GM18505 (cell line): ENCODE results near the gene CRY1.

Experiments used
- ATAC-seq: cut with Tn5 transposase; IDR thresholded peaks from one replicate; pipeline ENCODE4 v1.9.1; 2021; ENCODE audit not compliant: unreplicated experiment
- POLR2A ChIP-seq: IDR thresholded peaks from 4 replicates; pipeline ENCODE4 v1.6.1; 2011; ENCODE audit warnings: borderline replicate concordance; ENCODE audit not compliant: insufficient read depth, insufficient read length; ENCODE audit errors: extremely low read depth

CRY1 gene

DNA sequence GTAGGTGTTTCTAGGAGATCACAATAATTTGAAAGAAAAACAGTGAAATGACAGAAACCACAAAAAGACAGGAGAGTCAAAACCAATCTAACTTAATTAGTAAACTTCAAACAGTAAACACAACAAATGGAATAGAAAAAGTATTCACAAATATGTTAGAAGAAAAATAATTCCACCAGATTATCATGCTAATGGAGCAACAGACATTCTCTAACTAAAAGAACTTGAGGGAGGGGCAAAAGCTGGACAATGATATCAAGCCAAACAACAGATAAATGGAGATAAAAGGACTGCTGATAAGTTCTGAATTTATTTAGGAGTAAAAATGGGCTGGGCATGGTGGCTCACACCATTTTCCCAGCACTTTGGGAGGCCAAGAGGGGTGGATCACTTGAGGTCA lies 28.7 kb downstream of the CRY1 start:
- no peak for TF ChIP-seq POLR2A
- ATAC-seq, result no peak

DNA sequence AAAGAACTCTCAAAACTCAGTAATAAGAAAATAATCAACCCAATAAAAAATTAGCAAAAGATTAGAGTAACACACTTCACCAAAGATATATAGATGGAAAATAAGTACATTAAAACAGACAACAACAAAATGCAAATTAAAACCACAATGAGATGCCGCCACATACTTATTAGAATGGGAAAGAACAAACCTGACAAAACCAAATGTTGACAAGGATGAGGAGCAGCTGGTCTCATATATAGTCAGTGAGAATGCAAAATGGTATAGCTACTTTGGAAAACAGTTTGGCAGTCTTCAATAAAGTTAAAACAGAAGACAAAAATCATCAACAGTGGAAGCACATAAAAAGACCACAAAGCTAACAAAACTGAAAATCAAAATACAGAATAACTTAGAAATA lies 29.1 kb downstream of the CRY1 start:
- TF ChIP-seq POLR2A, result no peak
- ATAC-seq, result no peak

GRCh38 chr12:107058190-107058589 lies 35.2 kb downstream of the CRY1 start:
- ATAC-seq, result no peak
- TF ChIP-seq POLR2A, result no peak

- no peak for TF ChIP-seq POLR2A
- no peak for ATAC-seq
Observed at GRCh38 chr12:107057071-107057834, 36.1 kb downstream of the CRY1 start.

DNA sequence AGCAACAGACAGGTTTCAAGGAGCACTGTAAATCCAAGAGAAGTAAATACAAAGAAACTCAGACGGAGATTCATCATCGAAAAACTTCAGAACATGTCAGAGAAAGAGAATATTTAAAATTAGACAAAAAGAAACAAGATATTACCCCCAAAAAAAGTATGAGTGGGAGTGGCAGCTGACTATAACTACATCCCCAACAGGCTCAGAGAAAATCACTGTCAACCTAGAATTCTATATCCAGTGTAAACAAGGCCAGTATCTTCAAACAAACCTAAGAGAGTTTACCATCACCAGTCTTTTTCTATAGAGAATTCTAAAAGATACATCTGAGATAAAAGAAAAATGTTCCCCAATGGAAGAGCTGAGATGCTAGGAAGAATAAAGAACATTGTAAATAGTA lies 39.6 kb downstream of the CRY1 start:
- TF ChIP-seq POLR2A, result no peak

GRCh38 chr12:107045186-107045585 lies 48.2 kb downstream of the CRY1 start:
- TF ChIP-seq POLR2A, result no peak
- no peak for ATAC-seq

More for the DNA sequence above, 39.6 kb downstream of the CRY1 start:
- no peak for ATAC-seq

- no peak for TF ChIP-seq POLR2A
- ATAC-seq, result no peak
Observed at GRCh38 chr12:107042801-107043200, 50.5 kb downstream of the CRY1 start.

GRCh38 chr12:107035733-107036132 lies 57.6 kb downstream of the CRY1 start:
- no peak for TF ChIP-seq POLR2A

GRCh38 chr12:107033758-107034739 lies 59.3 kb downstream of the CRY1 start:
- ATAC-seq, result no peak
- no peak for TF ChIP-seq POLR2A

More at GRCh38 chr12:107035733-107036132, 57.6 kb downstream of the CRY1 start:
- no peak for ATAC-seq

- ATAC-seq, result no peak
- TF ChIP-seq POLR2A, result no peak
Observed at GRCh38 chr12:107032266-107032665, 61.1 kb downstream of the CRY1 start.

- ATAC-seq, result no peak
Observed at GRCh38 chr12:107031061-107031460, 62.3 kb downstream of the CRY1 start.

DNA sequence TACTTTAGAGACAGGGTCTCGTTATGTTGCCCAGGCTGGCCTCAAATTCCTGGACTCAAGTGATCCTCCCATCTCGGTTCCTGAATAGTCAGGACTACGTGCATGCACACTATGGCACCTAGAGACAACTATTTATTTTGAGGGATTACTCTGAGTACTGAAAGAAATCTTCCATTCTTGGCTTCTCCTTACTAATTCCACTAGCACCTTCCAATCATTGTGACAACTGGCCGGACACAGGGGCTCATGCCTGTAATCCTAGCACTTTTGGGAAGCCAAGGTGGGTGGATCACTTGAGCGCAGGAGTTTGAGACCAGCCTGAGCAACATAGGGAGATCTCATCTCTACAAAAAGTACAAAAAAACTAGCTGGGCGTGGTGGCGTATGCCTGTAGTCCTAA lies 64.3 kb downstream of the CRY1 start:
- TF ChIP-seq POLR2A, result no peak

More at GRCh38 chr12:107031061-107031460, 62.3 kb downstream of the CRY1 start:
- TF ChIP-seq POLR2A, result no peak

GRCh38 chr12:107027636-107028053 lies 65.7 kb downstream of the CRY1 start:
- TF ChIP-seq POLR2A, result no peak

More for the DNA sequence above, 64.3 kb downstream of the CRY1 start:
- no peak for ATAC-seq

More at GRCh38 chr12:107027636-107028053, 65.7 kb downstream of the CRY1 start:
- no peak for ATAC-seq
